Measurements from ENCODE around the gene COMT.

COMT gene

GRCh38 chr22:19958083-19959042, 16.8 kb downstream of the COMT start:
- DNase-seq = peak; percentile 43

GRCh38 chr22:19959043-19959586, 17.5 kb downstream of the COMT start:
- peak; percentile 60 for DNase-seq

GRCh38 chr22:19959587-19960490, 18.3 kb downstream of the COMT start:
- DNase-seq = no peak

DNA sequence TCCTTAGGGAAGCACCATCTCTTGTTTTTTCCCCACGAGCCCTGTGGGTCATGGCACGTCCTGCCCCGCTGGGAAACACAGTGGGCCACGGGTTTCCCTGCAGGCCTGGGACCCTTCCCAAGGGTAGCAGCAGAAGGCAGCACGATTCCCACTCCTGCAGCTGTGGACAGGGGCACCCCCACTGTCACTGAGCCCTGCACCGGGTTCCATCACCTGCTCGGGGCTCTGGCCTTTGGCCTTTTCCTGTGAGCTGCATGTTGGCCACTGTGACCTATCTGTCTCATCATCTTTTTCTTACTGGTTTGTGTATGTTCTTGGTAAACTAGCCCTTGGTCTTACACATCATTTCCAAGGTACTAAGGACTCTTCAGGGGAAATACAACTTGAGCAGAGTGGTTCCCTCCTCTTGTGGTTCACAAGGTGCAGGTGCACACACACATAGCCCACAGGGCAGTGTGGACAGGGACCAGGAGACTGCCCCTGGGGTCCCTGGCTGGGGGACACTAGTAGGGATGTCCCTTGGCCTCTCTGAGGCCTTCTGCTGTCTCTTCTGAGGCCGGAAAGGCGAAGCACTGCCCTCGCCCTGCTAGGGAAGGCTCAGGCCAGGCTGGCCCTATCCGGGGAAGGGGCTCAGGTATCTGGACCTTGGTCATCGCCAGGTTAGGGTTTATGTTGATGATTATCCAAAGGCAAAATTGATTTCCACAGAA, 19.1 kb downstream of the COMT start:
- DNase-seq = no peak

- DNase-seq = no peak
Observed at GRCh38 chr22:19961201-19961580, 19.6 kb downstream of the COMT start.

GRCh38 chr22:19961868-19962245, 20.3 kb downstream of the COMT start:
- no peak for DNase-seq

DNA sequence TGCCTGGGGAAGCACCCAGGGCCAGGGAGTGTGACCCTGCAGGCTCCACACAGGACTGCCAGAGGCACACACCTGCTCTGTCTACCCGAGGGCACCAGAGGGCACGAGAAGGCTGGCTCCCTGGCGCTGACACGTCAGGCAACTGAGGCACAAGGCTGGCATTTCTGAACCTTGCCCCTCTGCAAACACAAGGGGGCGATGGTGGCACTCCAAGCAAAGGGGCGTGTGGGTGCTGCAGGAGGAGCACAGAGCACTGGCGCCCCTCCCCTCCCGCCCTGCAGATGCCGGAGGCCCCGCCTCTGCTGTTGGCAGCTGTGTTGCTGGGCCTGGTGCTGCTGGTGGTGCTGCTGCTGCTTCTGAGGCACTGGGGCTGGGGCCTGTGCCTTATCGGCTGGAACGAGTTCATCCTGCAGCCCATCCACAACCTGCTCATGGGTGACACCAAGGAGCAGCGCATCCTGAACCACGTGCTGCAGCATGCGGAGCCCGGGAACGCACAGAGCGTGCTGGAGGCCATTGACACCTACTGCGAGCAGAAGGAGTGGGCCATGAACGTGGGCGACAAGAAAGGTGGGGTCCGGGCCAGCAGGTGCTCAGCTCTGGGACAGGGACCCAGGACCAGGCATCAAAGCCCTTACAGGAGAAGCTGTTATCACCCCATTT, 20.8 kb downstream of the COMT start:
- DNase-seq = peak; percentile 68

DNA sequence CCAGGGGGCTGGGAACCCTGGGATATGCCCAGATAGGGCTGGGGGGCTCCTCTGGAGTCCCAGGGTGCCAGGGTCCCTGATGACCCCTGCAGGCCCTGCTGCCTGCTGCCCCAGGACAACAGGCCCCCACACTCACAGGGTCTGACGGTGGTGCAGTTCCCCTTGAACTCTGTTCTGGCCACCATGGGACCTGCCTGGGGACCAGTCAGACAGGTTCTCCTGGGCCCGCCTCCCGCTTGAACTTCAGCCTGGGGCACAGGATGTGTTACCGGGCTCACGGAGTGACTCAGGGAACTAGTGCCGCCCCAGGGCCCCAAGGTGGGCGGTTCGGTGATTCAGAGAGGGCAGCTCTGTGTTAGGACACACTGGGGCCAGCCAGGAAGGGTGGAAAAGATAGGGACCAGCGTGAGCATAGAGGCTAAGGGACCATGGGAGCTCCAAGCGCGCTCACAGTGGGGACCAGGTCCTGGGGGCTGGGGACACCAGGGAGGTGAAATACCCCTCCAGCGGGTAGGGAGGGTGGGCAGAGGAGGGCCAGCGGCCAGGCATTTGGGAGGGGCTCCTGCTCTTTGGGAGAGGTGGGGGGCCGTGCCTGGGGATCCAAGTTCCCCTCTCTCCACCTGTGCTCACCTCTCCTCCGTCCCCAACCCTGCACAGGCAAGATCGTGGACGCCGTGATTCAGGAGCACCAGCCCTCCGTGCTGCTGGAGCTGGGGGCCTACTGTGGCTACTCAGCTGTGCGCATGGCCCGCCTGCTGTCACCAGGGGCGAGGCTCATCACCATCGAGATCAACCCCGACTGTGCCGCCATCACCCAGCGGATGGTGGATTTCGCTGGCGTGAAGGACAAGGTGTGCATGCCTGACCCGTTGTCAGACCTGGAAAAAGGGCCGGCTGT, 21.6 kb downstream of the COMT start:
- DNase-seq = no peak

DNA sequence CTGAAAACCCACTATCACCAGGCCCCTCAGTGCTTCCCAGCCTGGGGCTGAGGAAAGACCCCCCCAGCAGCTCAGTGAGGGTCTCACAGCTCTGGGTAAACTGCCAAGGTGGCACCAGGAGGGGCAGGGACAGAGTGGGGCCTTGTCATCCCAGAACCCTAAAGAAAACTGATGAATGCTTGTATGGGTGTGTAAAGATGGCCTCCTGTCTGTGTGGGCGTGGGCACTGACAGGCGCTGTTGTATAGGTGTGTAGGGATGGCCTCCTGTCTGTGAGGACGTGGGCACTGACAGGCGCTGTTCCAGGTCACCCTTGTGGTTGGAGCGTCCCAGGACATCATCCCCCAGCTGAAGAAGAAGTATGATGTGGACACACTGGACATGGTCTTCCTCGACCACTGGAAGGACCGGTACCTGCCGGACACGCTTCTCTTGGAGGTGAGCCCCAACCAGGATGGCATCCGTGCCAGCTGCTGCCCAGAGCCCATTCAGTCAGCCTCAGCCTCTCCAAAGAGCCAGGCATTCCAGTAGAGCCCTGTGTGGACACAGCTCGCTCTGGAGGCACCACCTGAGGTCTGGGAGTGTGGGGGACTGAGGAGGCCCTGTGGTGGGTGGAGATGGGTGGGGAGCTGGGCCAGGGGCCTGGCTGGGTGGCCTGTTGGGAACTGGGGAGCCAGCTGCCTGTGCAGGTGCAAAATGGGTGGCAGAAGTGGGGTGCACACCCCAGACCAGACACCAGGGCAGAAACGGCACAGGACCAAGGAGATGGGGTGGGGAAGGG, 22.5 kb downstream of the COMT start:
- DNase-seq = no peak

DNA sequence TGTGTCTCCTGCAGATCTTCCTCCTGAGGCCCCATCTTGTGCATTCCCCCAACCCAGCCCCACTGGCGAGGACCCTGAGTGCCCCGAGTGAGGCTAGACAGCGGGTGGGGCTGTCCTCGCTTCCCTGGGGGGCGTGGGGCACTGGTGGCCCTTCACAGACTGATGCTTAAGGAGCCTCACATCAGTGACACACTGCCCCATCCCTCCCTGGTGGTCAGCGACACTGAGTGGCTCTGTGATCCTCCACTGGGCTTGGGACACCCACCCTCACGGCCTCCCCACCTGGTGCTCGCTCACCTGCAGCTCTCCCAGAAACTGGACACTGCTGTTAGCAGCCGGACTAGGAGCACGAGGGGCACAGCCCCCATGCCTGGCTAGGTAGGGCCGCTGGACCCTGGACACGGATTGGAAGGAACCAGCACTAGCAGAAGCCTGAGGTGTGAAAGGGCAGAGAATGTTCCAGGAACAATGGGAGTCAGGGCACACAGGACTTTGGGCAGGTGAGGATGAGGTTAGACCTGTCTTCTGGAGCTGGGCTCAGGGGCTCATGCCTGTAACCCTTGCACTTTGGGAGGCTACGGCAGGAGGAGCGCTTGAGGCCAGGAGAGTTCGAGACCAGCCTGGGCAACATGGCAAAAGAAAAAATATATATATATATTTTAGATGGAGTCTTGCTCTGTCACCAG, 23.3 kb downstream of the COMT start:
- DNase-seq = no peak

- DNase-seq = no peak
Observed at GRCh38 chr22:19965771-19966709, 24.5 kb downstream of the COMT start.

DNA sequence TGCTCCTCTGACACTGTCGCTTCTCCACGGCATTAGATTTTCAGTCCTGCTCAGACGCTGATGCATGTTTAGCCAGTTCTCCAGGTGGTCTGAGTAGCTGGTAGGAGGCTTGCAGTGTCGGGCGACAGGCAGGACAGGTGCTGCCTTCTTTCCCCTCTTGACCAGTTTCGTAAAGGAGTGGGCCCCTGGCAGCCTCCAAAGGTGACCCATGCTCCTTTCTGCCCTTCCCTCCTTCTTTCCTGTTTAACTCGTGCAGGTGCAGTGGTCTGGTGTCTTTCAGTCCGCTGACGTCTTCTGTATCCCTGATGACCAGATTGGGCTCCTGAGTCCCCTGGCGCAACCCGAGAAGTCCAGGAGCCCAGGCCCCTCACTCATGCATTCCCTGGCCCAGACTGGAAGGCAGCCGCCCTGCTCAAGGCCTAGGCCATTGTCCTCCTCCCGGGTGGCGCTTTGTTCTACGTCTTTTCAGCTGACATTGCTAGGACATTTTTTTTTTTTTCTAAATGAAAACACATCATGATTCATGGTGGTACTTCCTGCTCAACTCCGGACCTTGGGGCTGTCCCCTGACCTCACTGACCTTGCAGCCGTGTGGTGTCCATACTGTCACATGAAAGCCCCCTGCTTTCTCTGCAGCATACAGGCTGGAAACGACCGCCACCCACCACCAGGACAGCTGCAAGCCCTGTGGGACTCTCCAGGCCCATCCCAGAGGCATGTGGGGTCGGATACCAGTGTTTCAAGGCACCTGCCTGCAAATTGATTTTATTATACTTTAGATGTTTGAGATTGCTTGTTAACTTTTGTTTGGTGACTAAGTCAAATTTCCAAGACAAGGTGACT, 25.6 kb downstream of the COMT start:
- no peak for DNase-seq

- DNase-seq = no peak
Observed at GRCh38 chr22:19967850-19968449, 26.4 kb downstream of the COMT start.

DNA sequence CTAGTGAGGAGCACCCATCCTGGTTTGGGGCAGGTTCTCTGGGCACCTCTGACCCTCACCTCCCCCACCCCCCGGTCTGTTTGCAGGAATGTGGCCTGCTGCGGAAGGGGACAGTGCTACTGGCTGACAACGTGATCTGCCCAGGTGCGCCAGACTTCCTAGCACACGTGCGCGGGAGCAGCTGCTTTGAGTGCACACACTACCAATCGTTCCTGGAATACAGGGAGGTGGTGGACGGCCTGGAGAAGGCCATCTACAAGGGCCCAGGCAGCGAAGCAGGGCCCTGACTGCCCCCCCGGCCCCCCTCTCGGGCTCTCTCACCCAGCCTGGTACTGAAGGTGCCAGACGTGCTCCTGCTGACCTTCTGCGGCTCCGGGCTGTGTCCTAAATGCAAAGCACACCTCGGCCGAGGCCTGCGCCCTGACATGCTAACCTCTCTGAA, 26.9 kb downstream of the COMT start:
- no peak for DNase-seq

DNA sequence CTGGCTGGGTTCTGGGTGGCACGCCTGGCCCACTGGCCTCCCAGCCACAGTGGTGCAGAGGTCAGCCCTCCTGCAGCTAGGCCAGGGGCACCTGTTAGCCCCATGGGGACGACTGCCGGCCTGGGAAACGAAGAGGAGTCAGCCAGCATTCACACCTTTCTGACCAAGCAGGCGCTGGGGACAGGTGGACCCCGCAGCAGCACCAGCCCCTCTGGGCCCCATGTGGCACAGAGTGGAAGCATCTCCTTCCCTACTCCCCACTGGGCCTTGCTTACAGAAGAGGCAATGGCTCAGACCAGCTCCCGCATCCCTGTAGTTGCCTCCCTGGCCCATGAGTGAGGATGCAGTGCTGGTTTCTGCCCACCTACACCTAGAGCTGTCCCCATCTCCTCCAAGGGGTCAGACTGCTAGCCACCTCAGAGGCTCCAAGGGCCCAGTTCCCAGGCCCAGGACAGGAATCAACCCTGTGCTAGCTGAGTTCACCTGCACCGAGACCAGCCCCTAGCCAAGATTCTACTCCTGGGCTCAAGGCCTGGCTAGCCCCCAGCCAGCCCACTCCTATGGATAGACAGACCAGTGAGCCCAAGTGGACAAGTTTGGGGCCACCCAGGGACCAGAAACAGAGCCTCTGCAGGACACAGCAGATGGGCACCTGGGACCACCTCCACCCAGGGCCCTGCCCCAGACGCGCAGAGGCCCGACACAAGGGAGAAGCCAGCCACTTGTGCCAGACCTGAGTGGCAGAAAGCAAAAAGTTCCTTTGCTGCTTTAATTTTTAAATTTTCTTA, 27.8 kb downstream of the COMT start:
- no peak for DNase-seq

GRCh38 chr22:19970031-19970478, 28.5 kb downstream of the COMT start:
- no peak for DNase-seq

All from fibroblast of skin of right quadriceps (primary cell).